Tibial nerve (tissue), 4 donors: ENCODE measurements around the gene TMEM140. TPM values are rescaled to one million over a fixed set of nuclear protein-coding genes. Genes with fewer than 3 reads are reported as not detected.
"Not testable (repeated sequence)": the region's sequence is repeated elsewhere in the genome, so short reads cannot be mapped to it uniquely, and the experiment has no call there.

Source experiments
- DNase-seq, 2 donors: peaks; one replicate each; pipeline ENCODE4 v3.0.0-alpha.2; 2019; ENCODE audit warnings: low spot score in 2 of 2
- H3K27ac ChIP-seq, 4 donors: fragments of 200-600 bp; sonication (generic) in 3 of 4; one replicate each; pipeline ENCODE4 v1.5.1; 2017 to 2019; ENCODE audit warnings: mild to moderate bottlenecking in 1 of 4
- H3K27me3 ChIP-seq, 2 donors: fragments of 200-600 bp; sonication (generic) in 1 of 2; one replicate each; pipeline versions ENCODE4 v1.5.1 to v1.6.0; 2017 to 2019
- H3K36me3 ChIP-seq, 3 donors: fragments of 200-600 bp; sonication (generic); one replicate each; pipeline ENCODE4 v1.5.1; 2018 to 2019
- H3K4me1 ChIP-seq, 4 donors: fragments of 200-600 bp; sonication (generic) in 3 of 4; one replicate each; pipeline ENCODE4 v1.5.1; 2017 to 2019
- H3K4me3 ChIP-seq, 4 donors: fragments of 200-600 bp; sonication (generic) in 3 of 4; one replicate each; pipeline ENCODE4 v1.5.1; 2017 to 2019; ENCODE audit warnings: mild to moderate bottlenecking in 1 of 4, moderate library complexity in 1 of 4
- H3K9me3 ChIP-seq, 4 donors: fragments of 200-600 bp; sonication (generic) in 3 of 4; one replicate each; pipeline ENCODE4 v1.5.1; 2017 to 2019
- EP300 ChIP-seq, 2 donors: sonication (generic); formaldehyde crosslinking; IDR thresholded peaks; one replicate each; pipeline ENCODE4 v1.6.1; 2017; ENCODE audit warnings: antibody characterized with exemption in 2 of 2, mild to moderate bottlenecking in 1 of 2
- POLR2A ChIP-seq, 2 donors: fragments of 450-650 bp; IDR thresholded peaks; one replicate each; pipeline ENCODE4 v1.6.1; 2017; ENCODE audit warnings: antibody characterized with exemption in 2 of 2, mild to moderate bottlenecking in 2 of 2, moderate library complexity in 2 of 2
- WGBS, 2 donors: methylation state at CpG; one replicate each; pipeline ENCODE4 v1.1.5; 2018; 5-methylcytosine and 5-hydroxymethylcytosine counted together
- total RNA-seq, 4 donors: library from RNA; depleted of rRNA; stranded (reverse); fragments of >200 nt; gene quantifications; one replicate each; pipeline ENCODE4 v1.1.0, GENCODE V29; 2016
- TF ChIP-seq, protein P1 (sequence below), 5 experiments: fragments of 200-600 bp in 3 of 5; fragments of 450-650 bp in 2 of 5; sonication (generic) in 3 of 5; IDR thresholded peaks; one replicate each; pipeline ENCODE4 v1.5.1; 2016 to 2019; ENCODE audit warnings: antibody characterized with exemption in 5 of 5, mild to moderate bottlenecking in 3 of 5, moderate library complexity in 2 of 5

Gene TMEM140
- total RNA-seq, 4 donors from 2014 or later, result 20.5 to 46.9 (median 32.5) TPM

DNA sequence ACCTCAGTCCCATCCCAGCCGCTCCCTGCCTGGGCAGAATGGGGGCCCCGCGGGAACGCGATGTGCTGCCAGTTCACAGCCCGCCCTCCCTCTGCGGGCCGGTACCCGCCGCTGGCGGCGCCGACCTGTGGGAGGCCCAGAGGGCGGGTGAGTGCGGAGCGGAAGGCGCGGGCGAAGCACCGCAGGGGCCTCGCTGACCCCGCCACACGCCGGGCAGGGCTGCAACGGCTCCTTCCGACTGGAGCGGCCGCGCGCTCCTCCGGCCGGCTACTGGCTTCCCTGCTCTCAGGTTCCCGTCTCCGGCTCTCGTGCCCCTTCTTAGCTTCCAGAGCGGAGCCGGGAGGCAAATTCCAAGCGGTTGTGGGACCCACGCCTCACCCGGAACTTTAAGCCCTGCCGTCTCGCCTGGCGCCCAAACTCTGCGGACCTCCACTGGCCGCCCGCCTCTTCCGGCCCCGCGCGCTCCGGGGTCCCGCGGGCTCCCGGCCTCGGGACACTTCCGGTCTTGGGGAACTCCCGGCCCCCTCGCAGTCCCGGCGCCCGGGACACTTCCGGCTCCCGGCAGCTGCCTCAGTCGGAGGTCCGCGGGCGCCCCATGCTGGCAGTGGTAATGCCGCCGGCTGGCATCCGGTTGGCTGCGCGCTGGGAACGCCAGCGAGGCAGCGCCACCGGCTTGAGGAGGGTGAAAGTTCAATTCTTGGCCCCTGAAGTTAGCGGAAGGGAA lies 22.6 kb downstream of the TMEM140 start, which contains the start of gene CYREN:
Gene CYREN (minus strand): TSS at position 434 of the 724 bp plus-strand sequence. CDS start 1,785 bp downstream, outside the sequence.
- Histone ChIP-seq H3K36me3 (peaks cover 0 to 25% (median 0%) of the 10 kb centered on the region in 3 donors), H3K4me1 (peaks cover 0 to 49% (median 32%) of the 10 kb centered on the region in 4 donors), H3K27ac (peak within 1 kb of the TSS; percentile 90 to 99 (median 95)), H3K9me3 (no peaks in the 10 kb centered on the region), H3K4me3 (peak within 1 kb of the TSS; percentile 69 to 96 (median 80)), H3K27me3 (no peaks in the 10 kb centered on the region)
- peak; percentile 13 to 92 for TF ChIP-seq EP300 (IDR thresholded peaks at IDR 0.05)
- TF ChIP-seq POLR2A (IDR thresholded peaks at IDR 0.05), result peak; percentile 68 to 69
- TF ChIP-seq, protein P1, sequence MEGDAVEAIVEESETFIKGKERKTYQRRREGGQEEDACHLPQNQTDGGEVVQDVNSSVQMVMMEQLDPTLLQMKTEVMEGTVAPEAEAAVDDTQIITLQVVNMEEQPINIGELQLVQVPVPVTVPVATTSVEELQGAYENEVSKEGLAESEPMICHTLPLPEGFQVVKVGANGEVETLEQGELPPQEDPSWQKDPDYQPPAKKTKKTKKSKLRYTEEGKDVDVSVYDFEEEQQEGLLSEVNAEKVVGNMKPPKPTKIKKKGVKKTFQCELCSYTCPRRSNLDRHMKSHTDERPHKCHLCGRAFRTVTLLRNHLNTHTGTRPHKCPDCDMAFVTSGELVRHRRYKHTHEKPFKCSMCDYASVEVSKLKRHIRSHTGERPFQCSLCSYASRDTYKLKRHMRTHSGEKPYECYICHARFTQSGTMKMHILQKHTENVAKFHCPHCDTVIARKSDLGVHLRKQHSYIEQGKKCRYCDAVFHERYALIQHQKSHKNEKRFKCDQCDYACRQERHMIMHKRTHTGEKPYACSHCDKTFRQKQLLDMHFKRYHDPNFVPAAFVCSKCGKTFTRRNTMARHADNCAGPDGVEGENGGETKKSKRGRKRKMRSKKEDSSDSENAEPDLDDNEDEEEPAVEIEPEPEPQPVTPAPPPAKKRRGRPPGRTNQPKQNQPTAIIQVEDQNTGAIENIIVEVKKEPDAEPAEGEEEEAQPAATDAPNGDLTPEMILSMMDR (IDR thresholded peaks at IDR 0.05), result peak; percentile 75 to 91 (median 88)
- peak; percentile 86 to 90 for DNase-seq
- 0% methylated on average over 17 to 36 of the region's 77 CpGs for WGBS, 2 donors

DNA sequence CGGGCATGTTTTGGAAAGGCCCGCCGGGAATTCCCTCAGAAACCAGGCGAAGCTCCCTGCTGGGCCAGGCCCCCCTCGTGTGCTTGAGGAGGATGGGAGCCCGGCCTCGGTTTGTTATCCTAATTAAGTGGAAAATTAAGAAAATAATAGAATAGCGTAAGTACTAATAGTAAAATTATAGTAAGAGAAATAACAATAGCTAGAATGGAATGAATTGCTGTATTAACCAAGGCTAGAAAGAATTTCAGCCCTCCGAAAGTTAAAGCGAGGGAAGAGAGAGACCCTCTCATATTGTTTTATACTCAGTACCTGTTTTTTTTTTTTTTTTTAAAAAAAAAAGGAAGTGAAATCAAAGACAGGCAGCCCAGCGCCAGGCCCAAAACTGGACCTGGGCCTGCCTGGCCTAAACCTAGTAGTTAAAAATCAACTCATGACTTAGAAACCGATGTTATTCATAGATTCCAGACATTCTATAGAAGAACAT lies 23.2 kb downstream of the TMEM140 start:
- Histone ChIP-seq H3K4me3 (peak overlapping the region; percentile 69 to 96 (median 80)), H3K4me1 (peaks cover 0 to 49% (median 32%) of the 10 kb centered on the region in 4 donors), H3K36me3 (peaks cover 0 to 19% (median 0%) of the 10 kb centered on the region in 3 donors), H3K27ac (peak overlapping the region; percentile 90 to 99 (median 95))
- not testable (repeated sequence) for DNase-seq, H3K27me3 ChIP-seq, H3K9me3 ChIP-seq
- WGBS, 2 donors, result 15 to 16% methylated on average over 12 of the region's 12 CpGs
- TF ChIP-seq, protein P1 (IDR thresholded peaks at IDR 0.05), result peak in 2 of 5 experiments; percentile 1 to 2
- TF ChIP-seq EP300 (IDR thresholded peaks at IDR 0.05), result peak in 1 of 2 donors; percentile 3

DNA sequence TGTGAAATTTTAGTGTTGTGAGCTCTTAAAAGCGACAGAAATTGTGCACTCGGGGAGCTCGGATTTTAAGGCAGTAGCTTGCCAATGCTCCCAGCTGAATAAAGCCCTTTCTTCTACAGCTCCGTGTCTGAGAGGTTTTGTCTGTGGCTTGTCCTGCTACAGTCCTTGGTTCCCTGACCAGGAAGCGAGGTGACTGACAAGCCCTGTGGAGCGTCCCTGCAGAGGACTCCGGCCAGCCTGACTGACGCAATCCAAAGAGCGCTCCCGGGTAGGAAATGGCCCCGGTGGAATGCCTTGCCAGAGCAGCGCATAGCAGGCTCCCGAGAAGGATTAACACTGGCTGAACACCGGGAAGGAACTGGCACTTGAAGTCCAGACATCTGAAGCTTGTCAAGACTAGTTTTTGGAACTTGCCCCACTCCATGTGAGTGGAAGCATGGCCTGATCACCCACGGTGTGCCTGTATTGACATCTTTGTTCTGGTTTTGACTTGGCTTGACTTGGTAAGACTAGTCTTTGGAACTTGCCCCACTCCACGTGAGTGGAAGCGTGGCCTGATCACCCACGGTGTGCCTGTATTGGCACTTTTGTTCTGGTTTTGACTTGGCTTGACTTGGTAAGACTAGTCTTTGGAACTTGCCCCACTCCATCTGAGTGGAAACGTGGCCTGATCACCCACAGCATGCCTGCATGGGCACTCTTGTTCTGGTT lies 23.9 kb downstream of the TMEM140 start:
- not testable (repeated sequence) for DNase-seq, H3K27me3 ChIP-seq, H3K9me3 ChIP-seq
- peak overlapping the region in 2 of 4 donors; percentile 69 to 96 for H3K4me3 ChIP-seq
- H3K4me1 ChIP-seq, result peaks cover 0 to 43% (median 32%) of the 10 kb centered on the region in 4 donors
- peaks cover 0 to 19% (median 0%) of the 10 kb centered on the region in 3 donors for H3K36me3 ChIP-seq
- 46 to 54% methylated on average over 19 of the region's 19 CpGs for WGBS, 2 donors
- peak overlapping the region; percentile 90 to 99 (median 95) for H3K27ac ChIP-seq

DNA sequence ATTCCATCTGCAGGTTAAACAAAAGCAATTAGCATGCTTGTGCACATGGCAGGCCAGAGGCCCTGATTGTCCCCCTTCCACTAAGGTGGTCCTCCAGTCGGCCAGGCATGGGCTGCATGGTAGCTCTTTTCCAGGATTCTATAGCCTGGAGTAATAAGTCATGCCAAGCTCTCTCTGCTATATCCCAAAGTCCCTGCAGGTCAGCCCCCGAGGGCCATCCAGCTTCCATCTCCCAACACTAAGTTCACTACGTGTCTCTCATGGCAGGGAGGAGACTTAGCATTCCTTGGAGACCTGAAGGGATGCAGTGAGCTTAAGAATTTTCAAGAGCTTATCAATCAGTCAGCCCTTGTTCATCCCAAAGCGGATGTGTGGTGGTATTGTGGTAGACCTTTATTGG lies 26.0 kb downstream of the TMEM140 start:
- not testable (repeated sequence) for H3K27ac ChIP-seq, H3K4me3 ChIP-seq, H3K27me3 ChIP-seq, DNase-seq, H3K9me3 ChIP-seq
- WGBS, 2 donors, result 70 to 85% methylated on average over 4 of the region's 4 CpGs
- peaks cover 0 to 21% (median 19%) of the 10 kb centered on the region in 4 donors for H3K4me1 ChIP-seq
- H3K36me3 ChIP-seq, result peaks cover 0 to 25% (median 0%) of the 10 kb centered on the region in 3 donors

DNA sequence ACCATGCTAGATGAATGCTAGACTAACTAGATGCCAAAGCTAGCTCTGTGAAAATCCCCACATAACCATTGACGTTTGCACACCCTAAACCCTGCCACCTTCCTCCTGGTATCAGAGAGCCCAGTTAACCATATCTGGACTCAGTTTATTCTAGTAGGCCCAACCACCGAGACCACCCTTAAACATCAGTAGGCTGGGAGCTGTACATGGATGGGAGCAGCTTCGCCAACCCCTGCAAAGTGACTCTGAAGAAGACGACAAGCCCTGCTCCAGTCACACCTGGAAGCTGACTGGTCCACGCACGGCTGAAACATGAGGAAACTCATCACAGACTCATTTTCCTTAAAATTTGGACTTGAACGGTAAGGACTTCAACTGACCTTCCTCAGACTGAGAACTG lies 27.1 kb downstream of the TMEM140 start:
- H3K36me3 ChIP-seq, result peaks cover 0 to 36% (median 0%) of the 10 kb centered on the region in 3 donors
- no peak overlapping the region for H3K27ac ChIP-seq
- TF ChIP-seq, protein P1 (IDR thresholded peaks at IDR 0.05), result no peak
- TF ChIP-seq EP300 (IDR thresholded peaks at IDR 0.05), result no peak
- TF ChIP-seq POLR2A (IDR thresholded peaks at IDR 0.05), result no peak
- peaks cover 0 to 9% (median 0%) of the 10 kb centered on the region in 4 donors for H3K9me3 ChIP-seq
- DNase-seq, result no peak
- H3K27me3 ChIP-seq, result no peaks in the 10 kb centered on the region
- WGBS, 2 donors, result 89 to 90% methylated on average over 7 of the region's 7 CpGs
- H3K4me3 ChIP-seq, result no peak overlapping the region
- peaks cover 0 to 12% (median 9%) of the 10 kb centered on the region in 4 donors for H3K4me1 ChIP-seq
